Dedifferentiated amniotic fluid mesenchymal stem cell (primary cell): ENCODE data around the gene CASD1.
A peak's percentile ranks its signal among the peaks of the same experiment; 100 is the strongest.

Source experiments
- DNase-seq: peaks from one replicate; pipeline ENCODE4 v3.0.0-alpha.2; 2016; ENCODE audit errors: extremely low spot score

The CASD1 gene

GRCh38 chr7:94509264-94509886 is at the start of gene CASD1:
Gene CASD1 (plus strand): TSS chr7:94509809. CDS start chr7:94510085, 276 bp downstream.
- DNase-seq: no peak

DNA sequence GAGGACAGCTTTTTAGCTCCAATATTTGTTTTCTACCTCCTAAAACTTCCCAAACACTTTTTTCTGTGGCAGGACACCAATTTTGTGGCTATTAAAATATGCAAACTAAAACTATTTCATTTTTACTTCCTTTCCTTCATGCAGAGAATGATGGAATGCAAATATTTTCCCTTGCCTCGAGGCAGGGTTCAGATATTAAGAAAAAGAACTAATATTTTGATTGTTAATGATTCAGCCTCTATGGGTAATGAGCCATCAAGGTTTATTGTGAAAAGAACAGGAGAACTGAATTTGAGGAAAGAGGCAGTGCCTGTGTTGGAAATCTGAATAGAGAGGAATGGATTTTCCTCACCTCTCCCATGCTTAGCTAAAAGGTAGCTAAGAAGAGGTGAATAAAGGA is 43.1 kb upstream of the CASD1 start:
- no peak for DNase-seq

DNA sequence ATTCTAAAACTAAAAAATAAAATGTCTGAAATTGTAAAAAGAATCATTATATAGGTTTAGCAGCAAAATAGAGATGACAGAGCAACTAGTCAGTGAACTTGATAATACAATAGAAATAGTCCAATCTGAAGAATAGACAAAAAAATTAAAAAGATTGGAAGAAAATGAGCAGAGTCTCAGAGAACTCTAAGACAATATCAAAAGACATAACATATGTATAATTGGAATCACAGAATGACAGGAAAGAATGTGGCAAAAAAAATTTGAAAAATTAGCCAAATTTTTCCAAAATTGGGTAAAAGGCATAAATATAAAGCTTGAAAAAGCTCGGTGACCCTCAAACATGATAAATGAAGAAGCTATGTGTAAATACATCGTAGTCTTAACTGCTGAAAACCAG is 38.0 kb upstream of the CASD1 start:
- no peak for DNase-seq

- no peak for DNase-seq
Measured at GRCh38 chr7:94472608-94473007, 37.0 kb upstream of the CASD1 start.

GRCh38 chr7:94476251-94476840 is 33.3 kb upstream of the CASD1 start:
- DNase-seq: no peak

- no peak for DNase-seq
Measured at GRCh38 chr7:94477878-94478277, 31.7 kb upstream of the CASD1 start.

- DNase-seq: no peak
Measured at GRCh38 chr7:94478648-94479214, 30.9 kb upstream of the CASD1 start.

DNA sequence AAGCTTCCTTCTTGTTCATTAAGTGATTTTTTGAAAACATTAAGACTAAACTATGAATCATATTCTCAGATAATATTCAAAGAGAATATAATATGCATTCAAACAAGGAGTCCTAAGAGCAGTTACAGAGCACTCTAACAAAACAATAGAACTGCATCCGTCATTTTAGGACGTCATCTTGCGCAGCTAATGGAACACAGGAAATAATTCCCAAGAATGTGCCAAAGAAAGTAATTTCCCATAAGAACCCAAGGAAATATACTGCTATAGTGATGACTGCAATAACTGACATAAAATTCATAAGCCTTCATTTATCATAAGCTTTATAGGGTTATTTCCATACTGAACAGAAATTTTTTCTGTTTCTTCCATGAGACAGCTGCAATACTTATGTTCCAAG is 28.3 kb upstream of the CASD1 start:
- DNase-seq: no peak

GRCh38 chr7:94482796-94483195 is 26.8 kb upstream of the CASD1 start:
- no peak for DNase-seq

- DNase-seq: no peak
Measured at GRCh38 chr7:94483843-94484242, 25.8 kb upstream of the CASD1 start.

GRCh38 chr7:94486216-94486615 is 23.4 kb upstream of the CASD1 start:
- DNase-seq: no peak

DNA sequence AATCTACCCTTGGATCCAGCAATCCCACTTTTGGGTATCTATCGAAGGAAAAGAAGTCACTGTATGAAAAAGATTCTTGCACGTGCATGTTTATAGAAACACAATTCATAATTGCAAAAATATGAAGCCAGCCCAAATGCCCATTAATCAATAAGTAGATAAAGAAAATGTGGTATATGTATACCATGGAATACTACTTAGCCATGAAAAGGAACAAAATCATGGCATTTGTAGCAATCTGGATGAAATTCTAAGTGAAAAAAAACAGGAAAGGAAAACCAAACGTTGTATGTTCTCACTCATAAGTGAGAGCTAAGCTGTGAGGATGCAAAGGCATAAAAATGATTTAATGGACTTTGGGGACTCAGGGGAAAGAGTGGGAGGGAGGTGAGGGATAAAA is 18.2 kb upstream of the CASD1 start:
- no peak for DNase-seq

DNA sequence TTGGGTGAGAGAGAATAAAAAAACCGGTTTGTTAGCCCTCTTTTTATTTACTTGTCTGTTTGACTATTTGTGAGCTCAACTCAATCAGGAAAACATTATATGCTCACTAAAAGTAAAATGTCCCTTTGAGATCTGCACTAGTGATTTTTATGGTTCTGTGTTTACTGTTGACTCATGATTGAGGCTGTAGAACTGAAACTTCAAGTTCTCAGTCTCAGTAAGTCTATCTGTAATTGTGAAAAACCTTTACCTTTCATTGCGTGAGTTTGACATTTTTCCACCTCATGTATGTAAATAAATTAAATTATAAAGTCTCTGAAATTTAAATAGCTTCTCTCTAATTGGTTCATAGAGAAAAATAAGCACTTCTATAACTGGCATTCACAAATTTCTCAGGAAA is 17.0 kb upstream of the CASD1 start:
- DNase-seq: no peak

DNA sequence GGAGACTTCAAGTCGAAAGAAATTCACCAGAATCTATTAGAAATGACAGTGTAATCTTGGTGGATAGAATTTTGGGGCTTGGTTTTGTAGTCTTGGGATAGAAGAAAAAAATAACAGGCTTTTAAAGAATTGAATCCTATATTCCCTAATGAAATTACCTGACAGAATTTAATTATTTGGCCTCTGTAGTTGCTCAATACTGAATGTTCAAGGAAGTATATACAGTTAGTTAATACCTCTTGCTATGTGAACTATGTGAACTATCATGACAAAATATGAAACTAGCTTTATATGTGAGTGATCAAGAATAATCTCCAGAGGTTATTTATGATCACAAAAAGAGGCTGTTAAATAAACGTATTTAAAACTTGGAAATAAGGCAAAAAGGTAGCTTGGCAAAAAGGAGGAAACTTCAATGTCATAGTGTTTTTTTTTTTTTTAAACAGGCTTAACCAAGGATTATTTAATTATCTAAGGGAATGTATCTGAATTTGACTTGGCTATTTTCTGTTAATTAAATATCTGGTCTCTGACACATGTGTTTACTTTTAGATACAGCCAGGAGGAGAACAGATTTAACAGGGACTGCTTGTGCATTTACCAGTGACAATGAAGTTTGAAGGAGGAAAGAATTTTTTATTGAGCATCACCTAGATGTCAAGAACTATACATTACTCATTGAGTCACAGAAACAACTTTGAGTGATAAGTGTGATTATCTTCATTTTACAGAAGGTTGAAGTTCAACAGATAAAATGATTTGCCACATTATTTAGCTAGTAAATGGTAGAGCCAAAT is 11.5 kb upstream of the CASD1 start:
- no peak for DNase-seq

DNA sequence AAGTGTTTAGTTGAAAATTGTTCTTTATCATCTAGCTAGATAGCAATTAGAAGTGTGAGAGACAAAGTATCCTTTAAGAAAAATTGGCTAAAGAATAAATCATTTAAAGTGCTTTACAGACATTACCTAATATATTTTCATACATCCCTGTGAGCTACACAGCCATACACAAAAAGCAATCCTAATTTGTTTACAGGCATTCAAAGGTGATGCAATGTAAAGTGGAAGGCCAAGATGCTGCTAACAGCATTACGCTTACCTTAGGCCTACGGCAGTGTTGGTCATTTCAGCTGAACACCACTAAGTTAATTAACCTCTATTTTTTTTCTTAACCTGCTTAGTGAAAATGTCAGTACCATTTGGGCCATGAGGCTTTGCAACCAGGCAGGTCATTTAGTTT is 10.7 kb upstream of the CASD1 start:
- DNase-seq: no peak

DNA sequence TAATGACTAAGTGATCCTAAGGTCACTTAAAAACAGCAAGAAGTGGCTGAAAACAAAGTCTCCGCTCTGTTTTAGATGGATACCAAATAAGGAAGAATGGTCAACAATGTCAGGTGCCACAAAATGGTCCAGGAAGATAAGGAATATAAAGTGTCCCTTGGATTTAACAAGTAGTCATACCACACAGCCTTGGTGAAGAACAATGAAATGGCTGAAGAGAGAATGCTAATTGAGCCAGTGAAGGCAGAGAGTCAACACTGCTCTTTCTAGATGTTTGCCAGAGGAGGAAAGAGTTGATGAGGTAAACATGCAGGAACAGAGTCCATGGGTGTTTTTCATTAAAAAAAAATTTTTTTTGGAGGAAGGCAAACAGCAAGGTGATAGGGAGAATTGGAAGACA is 2.1 kb upstream of the CASD1 start:
- DNase-seq: no peak

GRCh38 chr7:94507962-94508361 is 1.6 kb upstream of the CASD1 start:
- no peak for DNase-seq

DNA sequence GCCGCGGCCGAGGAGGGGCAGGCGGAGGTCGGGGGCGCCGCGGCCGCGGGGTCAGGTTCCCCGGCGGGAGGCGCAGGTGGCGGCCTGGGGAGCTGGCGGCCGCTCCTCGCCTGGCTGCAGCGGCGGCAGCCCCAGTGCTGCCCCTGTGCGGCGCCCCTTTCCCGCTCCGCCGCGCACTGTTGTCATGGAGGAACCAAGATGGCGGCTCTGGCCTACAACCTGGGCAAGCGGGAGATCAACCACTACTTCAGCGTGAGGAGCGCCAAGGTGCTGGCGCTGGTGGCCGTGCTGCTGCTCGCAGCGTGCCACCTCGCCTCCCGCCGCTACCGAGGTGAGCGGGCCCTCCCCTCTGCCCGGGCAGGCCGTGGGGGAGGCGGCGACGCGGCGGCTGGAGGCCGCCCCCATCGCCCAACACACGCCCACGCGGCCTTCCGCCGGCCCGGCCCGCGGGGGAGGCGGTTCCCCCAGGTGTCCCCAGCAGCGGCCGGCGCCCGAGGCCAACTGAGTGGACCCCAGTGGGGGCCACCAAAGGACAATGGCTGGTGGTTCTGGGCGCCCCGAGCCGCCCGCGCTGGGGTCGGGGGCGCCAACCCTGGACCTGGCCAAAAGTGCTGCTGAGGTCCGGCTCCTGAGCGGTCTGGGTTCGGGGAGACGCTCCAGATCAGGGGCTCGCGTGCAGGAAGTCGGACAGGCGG is 425 bp downstream of the CASD1 start:
- peak; percentile 38 for DNase-seq

DNA sequence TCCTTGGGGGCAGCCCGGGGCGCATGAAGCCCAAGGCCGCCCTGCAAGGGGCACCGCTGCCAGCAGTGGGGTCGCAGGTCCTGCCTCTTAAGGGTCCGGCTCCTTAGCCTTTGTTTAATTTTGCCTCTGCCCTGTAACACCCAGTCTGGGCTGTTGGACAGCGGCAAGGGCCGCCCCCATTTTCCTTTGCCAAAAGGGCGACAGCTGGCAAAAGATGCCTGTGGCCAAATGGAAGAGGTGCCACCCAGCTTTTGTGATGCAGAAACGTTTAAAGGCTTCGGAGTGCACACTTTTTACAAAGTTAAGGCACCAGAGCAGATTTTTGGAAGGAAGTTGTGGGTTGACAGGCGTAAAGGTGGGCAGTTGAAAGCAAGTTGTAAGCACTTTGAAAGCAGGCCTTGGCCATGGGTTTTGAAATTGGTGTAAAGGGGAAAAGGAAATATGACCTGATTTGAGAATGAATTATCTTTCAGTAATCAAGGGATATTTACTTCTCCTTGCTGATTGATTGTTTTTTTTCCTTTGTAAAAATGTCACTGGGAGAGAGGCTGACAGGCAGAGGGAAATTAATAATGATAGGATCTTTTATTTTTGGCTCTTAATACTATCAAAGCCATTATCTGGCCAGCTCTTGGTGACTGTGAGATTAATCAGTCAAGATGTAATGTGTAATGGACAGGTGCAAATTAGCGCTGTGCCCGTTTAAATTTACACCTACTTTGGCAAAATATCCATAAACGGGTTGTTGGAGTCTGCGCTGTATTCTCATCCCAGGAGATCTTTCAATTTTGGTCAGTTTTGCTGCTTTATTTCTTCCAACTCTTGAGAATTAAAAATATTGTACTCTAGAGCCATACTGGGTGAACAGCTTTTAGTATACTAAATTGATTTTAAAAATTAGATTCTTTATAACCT is 1.2 kb downstream of the CASD1 start:
- peak; percentile 25 for DNase-seq

- DNase-seq: no peak
Measured at GRCh38 chr7:94511718-94512117, 2.1 kb downstream of the CASD1 start.
